ENCODE measurements around the gene CCDC157.

The CCDC157 gene

DNA sequence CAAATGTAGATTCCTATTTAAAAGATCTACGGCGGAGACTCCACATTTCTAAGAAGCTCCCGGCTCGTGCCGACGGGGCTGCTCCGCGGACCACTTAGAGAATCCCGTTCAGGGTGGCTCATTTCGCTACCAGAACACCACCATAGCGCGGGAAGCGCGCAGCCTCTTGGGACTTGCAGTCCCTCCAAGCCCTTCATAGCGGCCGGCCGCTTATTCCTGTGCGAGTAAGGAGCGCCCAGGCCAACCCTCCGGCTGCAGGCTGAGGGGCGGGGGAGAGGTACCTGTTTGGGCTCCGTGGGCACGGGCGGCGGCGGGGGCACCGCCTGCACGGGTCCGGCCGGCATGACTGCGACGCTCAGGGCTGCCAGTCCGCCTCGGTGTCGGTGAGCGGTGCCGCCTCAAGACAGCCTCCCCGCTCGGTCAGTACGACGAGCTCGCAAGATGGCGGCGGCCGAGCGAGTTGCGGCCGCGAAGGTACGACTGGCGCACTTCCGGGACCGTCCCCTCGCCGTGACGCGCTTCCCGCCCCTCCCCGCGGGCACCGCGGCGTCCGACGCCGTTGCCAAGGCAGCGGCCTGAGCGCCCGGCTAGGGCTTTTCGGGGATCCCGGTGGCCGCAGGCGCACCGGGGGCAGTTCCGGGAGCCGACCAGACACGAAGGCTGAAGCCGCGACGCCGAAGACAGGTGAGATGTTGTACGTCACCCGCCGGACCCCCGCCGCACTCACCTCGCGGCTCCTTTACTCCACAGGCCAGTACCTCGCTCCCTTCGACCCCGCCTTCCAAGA lies at the start of gene CCDC157, which contains the start of gene SF3A1:
Gene CCDC157, plus strand, starts transcription at position 559 of the 787 bp plus-strand sequence. CDS start 8,994 bp downstream, outside the sequence.
Gene SF3A1, minus strand, starts transcription at position 446 of the 787 bp plus-strand sequence. Its CDS starts 102 bp downstream, at position 344.
- DNase-seq, result peak; percentile 77

DNA sequence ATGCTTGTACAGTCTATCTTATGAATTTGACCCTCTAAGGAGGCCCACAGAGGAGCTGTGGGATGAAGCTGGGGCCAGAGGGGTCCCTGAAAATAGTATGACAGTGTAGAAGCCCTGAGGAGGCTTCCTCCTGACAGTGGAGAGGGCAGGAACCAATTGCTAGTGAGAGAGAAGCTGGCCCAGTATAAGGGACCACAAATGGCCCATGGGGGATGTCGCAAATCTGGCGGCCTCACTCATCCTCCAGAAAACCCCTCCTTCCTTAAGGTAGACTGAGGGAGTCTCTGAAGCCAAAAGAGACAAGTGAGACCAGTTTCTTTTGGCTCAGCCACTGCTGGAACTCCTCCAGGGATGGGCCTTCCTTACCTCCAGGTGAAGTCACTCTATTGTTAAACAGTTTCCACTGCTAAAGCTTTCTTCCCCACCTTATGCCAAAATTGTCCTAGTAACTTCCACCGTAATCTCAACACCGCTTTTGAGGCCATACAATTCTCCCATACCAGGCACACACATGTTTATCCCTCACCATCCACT lies 49.7 kb upstream of the CCDC157 start:
- DNase-seq, result no peak

DNA sequence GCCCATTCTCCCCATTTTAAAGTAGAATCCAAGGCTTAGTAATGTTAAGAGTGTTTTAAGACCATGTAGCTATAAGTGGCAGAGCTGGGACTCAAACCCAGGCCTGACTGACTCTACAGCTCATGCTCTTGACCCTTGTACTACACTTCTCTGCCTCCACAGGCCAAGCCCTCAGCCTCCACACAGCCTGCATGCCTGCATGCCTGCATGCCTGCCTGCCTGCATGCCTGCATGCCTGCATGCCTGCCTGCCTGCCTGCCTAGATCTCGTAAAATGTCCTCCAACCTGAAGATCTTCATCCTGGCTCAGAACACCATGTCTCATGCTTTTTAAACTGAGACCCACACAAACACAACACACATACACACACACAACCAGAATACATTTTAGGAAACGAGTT lies 48.7 kb upstream of the CCDC157 start:
- no peak for DNase-seq

DNA sequence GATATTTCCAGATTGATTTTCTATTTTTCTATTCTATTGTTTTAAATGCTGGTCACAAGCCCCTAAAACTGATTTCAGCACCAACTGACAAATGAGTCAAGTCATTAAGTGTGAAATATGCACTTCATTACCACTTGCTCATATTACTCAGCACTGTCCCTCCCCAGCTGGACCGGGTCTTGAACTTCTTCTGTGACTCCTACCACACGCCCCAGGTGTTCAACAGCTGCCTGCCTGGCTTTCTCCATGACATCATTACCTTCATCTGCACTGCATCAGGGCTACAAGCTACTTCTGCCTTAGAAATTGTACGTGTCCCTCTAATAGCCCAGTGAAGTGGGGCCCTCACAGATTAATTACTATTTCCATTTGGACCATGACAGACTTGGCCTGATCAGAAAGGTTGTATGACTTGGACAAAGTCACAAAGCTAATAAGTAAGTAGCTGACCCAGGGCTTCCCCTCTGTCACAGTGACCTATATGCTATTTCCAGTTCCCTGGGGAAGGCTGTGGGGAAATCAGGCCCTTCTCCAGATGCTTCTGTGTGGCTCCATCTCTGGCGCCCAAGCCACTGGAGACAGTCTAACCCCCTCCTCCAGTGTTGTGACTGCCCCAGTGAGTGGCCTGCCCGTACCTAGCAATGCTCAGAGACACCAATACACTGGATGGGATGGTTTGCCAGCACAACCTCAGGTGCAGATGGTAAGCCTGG lies 48.1 kb upstream of the CCDC157 start:
- DNase-seq, result no peak

DNA sequence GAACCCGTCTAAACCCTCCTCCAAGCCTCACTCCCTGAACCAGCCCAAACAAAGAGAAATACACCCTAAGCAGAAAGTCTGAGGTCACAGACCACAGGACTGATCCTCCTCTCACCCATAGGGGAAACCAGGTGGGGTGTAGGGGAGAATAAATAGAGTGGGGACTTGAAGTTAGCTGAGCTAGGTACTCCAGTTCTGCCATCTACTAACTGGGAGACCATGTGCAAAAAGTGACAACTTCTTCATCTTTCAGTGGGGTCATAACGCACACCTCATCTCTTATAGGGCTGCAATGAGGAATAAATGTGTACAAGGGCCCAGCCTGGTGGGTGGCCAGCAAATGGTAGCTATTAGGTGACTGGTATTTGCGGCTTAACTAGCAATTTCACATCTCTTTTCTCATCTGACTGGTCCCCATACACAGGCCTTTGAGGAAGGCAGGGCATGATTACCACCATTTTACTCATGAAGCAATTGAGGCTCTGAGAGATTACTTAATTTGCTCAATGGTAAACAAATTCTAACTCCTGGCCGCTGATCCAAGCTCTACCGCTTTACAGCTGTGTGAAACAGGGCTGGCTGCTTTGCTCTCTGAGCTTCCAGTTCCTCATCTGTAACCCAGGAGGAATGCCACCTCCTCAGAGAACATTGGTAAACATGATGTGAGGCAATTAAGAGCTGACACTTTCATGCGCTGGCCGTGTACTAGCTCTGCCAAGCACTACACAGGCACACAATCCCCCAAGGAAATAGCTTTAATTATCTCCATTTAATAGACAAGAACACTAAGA lies 46.7 kb upstream of the CCDC157 start:
- DNase-seq, result no peak

DNA sequence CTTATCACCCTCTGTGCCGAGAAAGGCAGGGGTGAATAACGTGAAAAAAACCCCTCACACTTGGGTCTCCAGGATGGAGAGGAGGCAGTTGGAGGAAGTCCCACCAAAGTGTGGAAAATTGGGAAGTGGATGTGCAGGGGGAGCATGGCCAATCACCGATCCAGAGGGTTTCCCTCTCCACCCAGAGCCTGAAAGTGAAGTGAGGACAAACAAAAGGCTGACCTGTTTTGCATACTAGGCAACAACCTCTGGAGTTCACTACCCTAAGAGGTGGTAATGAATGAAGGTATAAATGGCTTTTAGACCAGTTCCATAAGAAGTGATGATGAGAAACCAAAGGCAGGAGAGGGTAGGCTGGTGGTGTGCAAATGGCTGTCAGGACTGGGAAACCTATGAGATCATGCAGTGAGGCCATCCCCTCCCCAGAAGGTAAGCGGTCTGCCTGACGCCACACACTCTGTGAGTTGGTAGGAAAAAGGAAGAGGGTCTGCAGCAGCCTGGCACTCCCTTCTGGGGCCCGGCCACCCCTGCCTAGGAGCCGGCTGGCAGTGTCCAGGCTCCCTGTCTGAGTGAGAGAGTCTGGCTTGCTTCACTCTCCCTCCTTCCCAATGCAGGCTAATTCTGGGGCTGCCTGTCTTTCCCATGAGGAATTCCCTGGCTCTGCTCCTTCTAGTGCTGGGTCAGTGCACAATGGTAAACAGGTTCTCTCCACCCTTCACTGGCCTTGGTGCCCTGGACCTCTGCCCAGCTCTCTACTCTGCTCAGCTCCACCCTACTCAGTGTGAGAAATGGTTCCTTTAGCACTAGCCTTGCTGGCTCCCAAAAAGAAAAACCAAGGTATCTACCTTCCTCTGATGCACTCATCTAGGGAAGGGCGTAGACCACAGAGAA lies 45.7 kb upstream of the CCDC157 start:
- no peak for DNase-seq

DNA sequence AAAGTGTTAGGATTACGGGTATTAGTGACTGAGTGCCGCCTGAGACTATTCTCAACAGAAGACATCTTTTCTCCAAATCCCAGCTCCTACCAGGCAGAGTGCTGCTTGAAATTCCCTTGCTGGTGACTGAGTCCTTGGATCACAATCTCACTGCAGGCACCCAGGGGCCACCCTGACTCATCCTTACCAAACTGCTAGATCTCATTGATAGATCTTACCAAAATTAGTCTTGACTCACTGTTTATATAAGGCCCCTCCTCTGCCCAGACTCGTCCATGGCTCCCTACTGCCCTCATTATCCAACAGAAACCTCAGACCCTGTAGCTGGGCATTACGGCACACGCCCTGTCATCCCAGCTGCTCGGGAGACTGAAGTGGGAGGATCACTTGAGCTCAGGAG lies 44.8 kb upstream of the CCDC157 start:
- no peak for DNase-seq

DNA sequence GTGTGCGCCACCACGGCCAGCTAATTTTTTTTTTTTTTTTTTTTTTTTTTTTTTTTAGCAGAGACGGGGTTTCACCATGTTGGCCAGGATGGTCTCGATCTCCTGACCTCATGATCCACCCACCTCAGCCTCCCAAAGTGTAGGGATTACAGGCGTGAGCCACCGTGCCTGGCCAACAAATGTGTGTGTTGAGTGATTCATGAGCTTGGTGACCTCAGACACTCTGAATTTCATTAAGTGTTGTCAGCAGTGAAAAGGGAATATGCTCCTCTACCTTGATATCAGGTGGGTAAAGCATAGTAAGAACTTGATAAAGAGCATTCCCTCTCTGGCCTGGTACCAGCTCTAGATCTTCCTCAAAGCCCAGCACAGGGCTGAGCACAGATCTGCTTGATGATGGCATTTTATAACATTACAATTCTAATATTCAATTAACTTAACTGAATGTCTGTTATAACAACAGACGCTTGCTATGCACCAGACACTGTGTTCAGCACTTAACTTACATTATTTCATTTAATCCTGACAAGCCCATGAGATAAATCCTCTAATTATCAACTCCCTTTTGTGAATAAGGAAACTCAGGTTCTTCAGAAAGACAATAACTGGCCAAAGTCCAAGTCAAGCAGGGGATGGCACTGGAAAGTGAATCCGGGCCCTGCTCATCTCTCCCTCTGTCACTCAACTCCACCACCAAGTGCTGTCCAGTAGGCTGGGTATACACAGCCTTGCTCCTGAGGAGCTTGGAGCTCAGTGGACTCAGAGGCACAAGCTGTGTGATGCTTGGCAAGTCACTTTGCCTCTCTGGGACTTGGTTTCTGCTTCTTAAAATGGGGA lies 43.1 kb upstream of the CCDC157 start:
- DNase-seq, result no peak

DNA sequence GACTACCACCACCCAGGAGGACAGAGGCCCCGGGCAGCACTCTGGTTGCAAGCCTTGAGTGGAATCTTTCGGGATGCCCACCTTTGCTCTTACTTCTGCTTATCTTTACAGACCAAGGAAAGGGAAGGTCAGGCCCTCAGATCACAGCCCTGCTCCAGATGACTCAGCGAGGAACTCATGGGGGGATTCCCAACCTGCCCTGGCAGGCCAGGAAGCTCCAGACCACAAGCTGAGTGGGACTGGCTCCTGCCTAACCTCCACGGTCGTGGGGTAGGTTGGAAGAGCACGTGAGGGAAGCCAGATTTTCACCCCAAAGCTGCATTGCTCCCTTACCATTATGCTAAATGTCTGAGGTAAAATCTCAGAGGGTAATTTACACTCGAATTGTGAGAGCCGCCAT lies 41.9 kb upstream of the CCDC157 start:
- DNase-seq, result peak; percentile 26

DNA sequence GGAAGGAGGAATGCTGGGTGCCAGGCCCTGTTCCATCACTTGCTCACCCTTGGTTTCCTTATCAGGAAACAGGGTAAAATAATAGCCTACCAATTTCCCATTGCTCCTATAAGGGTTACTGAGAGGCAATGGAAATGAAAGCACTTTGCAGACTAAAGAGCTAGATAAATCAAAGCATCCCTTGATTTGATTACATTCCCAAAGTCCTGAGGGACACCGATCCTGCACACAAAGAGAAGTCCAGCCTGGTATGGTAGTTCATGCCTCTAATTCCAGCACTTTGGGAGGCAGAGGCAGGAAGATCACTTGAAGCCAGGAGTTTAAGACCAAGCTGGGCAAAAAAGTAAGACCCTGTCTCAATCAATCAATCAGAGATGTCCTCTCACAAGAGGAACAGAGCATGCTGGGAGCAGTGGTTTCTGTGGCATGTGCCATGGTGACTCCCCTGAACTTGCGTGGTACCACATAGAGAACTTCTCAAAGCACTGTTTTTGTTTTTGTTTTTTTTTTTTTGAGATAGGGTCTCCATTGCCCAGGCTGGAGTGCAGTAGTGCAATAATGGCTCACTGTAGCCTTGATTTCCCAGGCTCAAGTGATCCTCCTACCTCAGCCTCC lies 40.7 kb upstream of the CCDC157 start:
- no peak for DNase-seq

DNA sequence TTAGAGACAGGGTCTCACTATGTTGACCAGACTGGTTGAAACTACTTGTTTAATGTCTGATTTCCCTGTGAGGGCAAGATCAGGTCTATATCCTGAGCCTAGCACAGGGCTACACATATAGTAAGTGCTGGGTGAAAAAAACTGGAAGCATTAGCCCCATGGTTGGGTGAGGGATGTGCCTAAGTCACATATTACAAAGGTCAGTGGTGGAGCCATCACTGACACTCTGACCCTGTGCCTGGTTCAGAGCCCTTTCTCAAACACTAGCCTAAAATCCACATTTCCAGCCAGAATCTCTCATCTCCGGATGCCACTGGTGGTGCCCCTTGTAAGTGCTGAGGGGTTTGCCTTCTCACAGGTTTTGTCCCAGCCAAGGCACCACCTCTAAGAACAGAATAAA lies 39.0 kb upstream of the CCDC157 start:
- no peak for DNase-seq

DNA sequence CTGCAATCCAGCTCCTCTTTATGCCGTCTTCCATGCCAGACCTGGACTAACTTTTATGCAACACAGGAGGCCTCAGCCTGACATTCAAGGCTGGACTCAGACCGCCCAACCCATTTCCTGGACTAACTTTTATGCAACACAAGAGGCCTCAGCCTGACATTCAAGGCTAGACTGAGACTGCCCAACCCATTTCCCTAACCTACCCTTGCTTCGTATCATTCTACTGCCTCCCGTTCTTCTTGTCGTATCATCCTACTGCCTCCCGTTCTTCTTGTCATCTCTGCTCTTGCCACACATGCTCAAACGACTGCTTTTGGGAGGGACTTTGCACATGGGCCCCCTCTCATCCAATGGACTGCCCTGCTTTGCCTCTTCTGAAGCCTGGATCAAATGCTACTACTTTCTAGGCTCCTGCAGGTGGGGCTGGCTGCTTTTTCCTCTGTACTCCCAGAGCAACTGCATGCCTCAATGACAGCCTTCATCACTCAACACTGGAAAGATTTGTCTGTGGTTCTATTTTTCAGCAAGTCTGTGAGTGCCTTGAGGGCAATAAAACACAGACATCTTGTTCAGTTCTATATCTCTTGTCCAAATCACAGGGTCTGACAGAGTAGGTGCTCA lies 37.9 kb upstream of the CCDC157 start:
- no peak for DNase-seq

DNA sequence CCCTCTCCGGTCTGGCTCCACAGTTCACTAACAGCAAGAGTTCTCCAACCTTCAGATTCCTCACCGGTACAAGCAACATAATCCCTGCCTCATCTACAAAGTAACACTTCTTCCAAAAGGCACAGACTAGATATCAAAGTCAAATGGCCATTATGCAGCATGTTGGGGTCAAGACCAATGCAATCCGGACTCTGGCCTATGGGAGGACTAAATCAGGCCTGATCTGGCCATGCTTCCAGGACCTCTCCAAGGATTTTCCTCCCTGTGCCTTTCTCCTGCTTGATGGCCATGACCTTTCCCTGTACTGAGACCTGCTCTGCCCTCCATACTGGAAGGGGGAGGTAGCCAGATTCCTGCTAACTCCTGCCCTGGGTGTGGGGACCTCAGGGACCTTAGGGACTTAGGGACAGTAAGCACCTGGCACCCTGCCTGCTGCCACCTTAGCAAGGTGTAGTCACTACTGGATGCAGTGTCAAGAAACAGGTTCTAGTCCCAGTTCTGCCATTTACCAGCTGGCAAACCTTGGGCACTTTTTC lies 36.7 kb upstream of the CCDC157 start:
- no peak for DNase-seq

DNA sequence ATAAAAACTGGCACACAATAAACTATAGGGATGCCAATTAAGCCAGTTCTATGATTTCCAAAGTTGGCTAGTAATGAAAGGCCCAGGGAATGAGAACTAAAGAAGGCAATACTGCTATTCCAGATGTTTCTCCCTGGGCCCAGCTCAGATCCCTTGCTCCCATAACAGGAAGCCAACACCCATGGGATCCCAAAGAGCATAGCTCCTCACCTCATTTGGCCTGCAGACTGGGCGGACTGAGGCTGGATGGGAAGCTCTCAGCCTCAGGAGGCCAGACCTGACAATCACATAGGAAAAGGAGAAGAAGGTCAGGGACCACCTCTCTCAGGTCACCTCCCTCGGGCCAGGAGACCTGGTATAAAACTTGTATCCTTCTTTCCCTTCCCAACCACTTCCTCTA lies 35.3 kb upstream of the CCDC157 start:
- no peak for DNase-seq

DNA sequence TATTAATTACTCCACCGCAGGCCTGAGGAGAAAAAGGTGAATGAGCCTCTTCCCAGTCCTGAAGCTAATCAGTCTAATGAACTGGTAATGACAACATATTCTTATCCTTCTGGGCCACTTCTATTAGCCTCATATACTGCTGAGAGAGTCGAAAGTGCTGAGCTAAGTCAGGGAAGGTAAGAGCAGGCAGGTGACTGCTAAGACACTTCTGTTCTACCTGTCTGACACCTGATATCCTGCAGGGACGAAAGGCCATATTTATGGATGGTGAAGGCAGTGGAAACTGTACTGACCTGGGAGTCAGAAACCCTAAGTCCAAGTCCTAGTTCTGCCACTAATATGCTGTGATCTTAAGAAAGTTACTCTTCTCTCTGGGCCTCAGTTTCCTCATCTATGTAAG lies 33.6 kb upstream of the CCDC157 start:
- DNase-seq, result no peak

DNA sequence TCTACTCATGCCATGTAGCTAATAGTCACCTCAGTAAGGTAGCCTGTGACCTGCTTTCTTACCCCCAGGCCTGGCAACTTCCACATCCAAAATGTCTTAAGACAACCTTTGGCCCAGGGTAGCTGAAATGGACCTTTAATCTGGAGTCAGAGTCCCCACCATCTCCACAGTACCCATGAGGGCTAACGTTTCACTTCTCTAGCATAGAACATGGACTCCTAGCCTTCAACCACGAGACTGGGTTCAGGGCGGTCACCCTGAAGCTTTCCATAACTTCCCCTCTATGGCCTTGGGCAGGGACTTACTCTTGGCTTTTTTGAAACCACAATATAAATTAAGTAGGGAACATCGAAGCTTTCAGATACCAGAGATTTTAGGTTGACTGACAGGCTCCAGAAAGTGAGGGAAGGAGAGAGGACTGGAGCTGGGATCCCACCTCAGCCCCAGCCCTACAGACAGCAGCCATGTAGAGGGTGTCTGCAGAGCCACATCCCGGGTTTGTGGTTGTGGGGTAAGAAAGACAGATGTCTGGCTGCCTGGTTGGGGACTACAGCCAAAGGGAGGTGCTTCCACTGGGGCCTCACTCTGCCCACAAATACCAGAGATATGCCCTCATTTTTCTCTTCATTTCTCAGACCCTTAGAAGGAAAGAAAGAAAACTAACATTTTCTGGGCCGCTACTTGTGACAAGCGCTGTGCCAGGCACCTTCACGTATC lies 32.6 kb upstream of the CCDC157 start:
- DNase-seq, result no peak

DNA sequence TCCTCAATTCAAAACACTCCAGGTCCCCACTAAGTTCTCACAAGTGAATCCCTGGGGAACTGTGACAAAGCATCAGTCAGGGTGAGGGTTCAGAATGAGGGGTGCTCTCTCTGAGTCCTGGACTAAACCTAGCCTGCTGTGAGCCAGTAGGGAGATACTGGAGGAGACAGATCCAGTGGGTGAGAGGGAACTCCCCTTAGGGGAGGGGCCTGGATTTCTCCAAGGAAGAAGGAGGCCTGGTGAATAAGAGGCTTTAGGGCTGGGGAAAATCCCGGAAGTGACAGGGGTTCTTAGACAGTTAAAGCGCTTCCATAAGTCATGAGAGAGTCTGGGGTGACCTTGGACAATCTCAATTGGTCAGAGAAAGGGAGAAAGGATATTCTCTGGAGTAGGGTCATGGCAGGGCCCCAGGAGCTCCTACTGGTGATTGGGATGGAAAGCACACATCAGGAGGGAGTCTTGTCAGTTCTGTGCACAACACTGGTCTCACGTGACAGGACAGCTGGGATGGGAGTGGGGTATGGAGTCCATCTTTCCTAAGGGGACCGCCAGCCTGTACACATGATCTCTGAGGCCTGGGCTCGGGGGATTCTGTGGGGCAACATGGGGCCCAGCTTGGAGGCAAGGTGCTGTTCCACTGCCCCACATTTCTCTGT lies 31.6 kb upstream of the CCDC157 start:
- no peak for DNase-seq

DNA sequence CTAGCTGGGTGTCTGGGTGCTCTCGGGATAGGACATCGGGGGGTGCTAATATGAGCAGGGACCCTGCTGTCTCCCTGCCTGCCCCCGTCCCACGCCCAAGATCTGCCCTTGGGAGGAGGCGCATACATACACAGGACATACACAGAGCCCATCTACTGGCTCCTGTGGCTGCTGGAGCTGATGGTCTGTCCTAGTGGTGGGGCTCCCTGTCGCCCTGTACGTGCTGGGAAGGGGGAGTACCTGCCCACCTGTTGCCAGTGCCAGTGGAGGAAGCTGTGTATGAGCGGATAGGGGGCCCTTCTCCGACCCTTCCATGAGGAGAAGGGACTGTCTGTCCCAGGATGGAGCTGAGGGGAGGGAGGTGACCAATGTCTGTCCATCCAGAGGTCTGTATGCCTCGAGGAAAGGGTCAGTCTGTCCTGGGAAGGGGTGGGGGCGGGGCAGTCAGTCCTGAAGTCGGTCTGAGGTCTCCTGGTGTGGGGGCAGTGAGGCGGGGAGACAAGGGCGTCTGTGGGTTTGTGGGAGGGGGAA lies 31.0 kb upstream of the CCDC157 start:
- no peak for DNase-seq
